H9 (cell line): ENCODE measurements around the gene HDAC5. TPM values are rescaled to one million over a fixed set of nuclear protein-coding genes. Genes with fewer than 3 reads are reported as not detected.
A peak's percentile ranks its signal among the peaks of the same experiment; 100 is the strongest.

Source experiments
- DNase-seq: peaks from one replicate; pipeline ENCODE4 v3.0.0-alpha.2; 2017
- H2AFZ ChIP-seq: one replicate; pipeline ENCODE4 v1.6.1; 2013; ENCODE audit warnings: mild to moderate bottlenecking, low read length, control low read depth, moderate library complexity
- H2AK5ac ChIP-seq: 2 replicates; pipeline ENCODE4 v1.6.1; 2013; ENCODE audit warnings: low read length, control low read depth, mixed read lengths; ENCODE audit not compliant: insufficient read length
- H2BK120ac ChIP-seq: one replicate; pipeline ENCODE4 v1.6.1; 2013; ENCODE audit warnings: low read depth, mild to moderate bottlenecking, low read length, control low read depth, inconsistent platforms; ENCODE audit not compliant: poor library complexity, severe bottlenecking
- H2BK12ac ChIP-seq: 2 replicates; pipeline ENCODE4 v1.6.1; 2013; ENCODE audit warnings: low read length, control low read depth, mixed read lengths, low read depth; ENCODE audit not compliant: insufficient read length
- H2BK15ac ChIP-seq: 2 replicates; pipeline ENCODE4 v1.6.1; 2013; ENCODE audit warnings: low read depth, low read length, control low read depth
- H2BK20ac ChIP-seq: one replicate; pipeline ENCODE4 v1.6.1; 2013; ENCODE audit warnings: low read depth, mild to moderate bottlenecking, low read length, control low read depth, inconsistent platforms; ENCODE audit not compliant: poor library complexity, severe bottlenecking
- H2BK5ac ChIP-seq: 2 replicates; pipeline ENCODE4 v1.6.1; 2013; ENCODE audit warnings: low read length, control low read depth, mixed read lengths; ENCODE audit not compliant: insufficient read length
- H3K14ac ChIP-seq: 2 replicates; pipeline ENCODE4 v1.6.1; 2013; ENCODE audit warnings: low read length, control low read depth; ENCODE audit not compliant: insufficient read depth
- H3K18ac ChIP-seq: 2 replicates; pipeline ENCODE4 v1.6.1; 2013; ENCODE audit warnings: low read depth, mild to moderate bottlenecking, mixed read lengths, low read length, control low read depth; ENCODE audit not compliant: insufficient read length
- H3K23ac ChIP-seq: 2 replicates; pipeline ENCODE4 v1.6.1; 2013; ENCODE audit warnings: low read length, control low read depth, mixed read lengths, low read depth; ENCODE audit not compliant: insufficient read length
- H3K23me2 ChIP-seq: 2 replicates; pipeline ENCODE4 v1.6.1; 2013; ENCODE audit warnings: low read depth, mild to moderate bottlenecking, mixed read lengths, low read length, control low read depth; ENCODE audit not compliant: insufficient read length, poor library complexity, severe bottlenecking
- H3K27ac ChIP-seq: 2 replicates; pipeline ENCODE4 v1.5.1; 2013; ENCODE audit warnings: low read length, control low read depth, mixed read lengths, low read depth; ENCODE audit not compliant: insufficient read length
- H3K27me3 ChIP-seq: 2 replicates; pipeline ENCODE4 v1.6.1; 2013; ENCODE audit warnings: low read length, control low read depth, inconsistent platforms; ENCODE audit not compliant: insufficient read depth
- H3K4ac ChIP-seq: 2 replicates; pipeline ENCODE4 v1.6.1; 2013; ENCODE audit warnings: low read depth, mild to moderate bottlenecking, control low read depth, inconsistent platforms, low read length, moderate library complexity
- H3K4me1 ChIP-seq: 2 replicates; pipeline ENCODE4 v1.6.1; 2013; ENCODE audit warnings: low read length, control low read depth, inconsistent platforms; ENCODE audit not compliant: insufficient read depth
- H3K4me2 ChIP-seq: 2 replicates; pipeline ENCODE4 v1.6.1; 2013; ENCODE audit warnings: low read length, control low read depth, mixed read lengths; ENCODE audit not compliant: insufficient read length, insufficient read depth
- H3K56ac ChIP-seq: 2 replicates; pipeline ENCODE4 v1.6.1; 2013; ENCODE audit warnings: low read depth, mild to moderate bottlenecking, mixed read lengths, low read length, control low read depth; ENCODE audit not compliant: insufficient read length
- H3K79me1 ChIP-seq: 2 replicates; pipeline ENCODE4 v1.6.1; 2013; ENCODE audit warnings: low read depth, mild to moderate bottlenecking, moderate library complexity, low read length, control low read depth, inconsistent platforms; ENCODE audit not compliant: insufficient read depth, poor library complexity, severe bottlenecking
- H3K79me2 ChIP-seq: 2 replicates; pipeline ENCODE4 v1.6.1; 2013; ENCODE audit warnings: low read length, control low read depth, inconsistent platforms; ENCODE audit not compliant: insufficient read depth
- H3K9ac ChIP-seq: 2 replicates; pipeline ENCODE4 v1.6.1; 2013; ENCODE audit warnings: low read length, control low read depth, mixed read lengths; ENCODE audit not compliant: insufficient read length; ENCODE audit errors: extremely low read depth
- H3K9me3 ChIP-seq: one replicate; pipeline ENCODE4 v1.6.1; 2013; ENCODE audit warnings: low read depth, low read length, inconsistent platforms; ENCODE audit not compliant: control insufficient read depth
- H3T11ph ChIP-seq: one replicate; pipeline ENCODE4 v1.6.1; 2013; ENCODE audit warnings: mild to moderate bottlenecking, low read length, control low read depth, inconsistent platforms
- H4K20me1 ChIP-seq: one replicate; pipeline ENCODE4 v1.6.1; 2013; ENCODE audit not compliant: control insufficient read depth, insufficient read length, insufficient read depth
- H4K5ac ChIP-seq: 2 replicates; pipeline ENCODE4 v1.6.1; 2013; ENCODE audit warnings: low read depth, mild to moderate bottlenecking, mixed read lengths, low read length, control low read depth; ENCODE audit not compliant: insufficient read length
- H4K8ac ChIP-seq: replicated peaks from 2 replicates; pipeline ENCODE4 v1.6.1; 2013; ENCODE audit warnings: low read length, control low read depth, mixed read lengths, low read depth; ENCODE audit not compliant: insufficient read length
- H4K91ac ChIP-seq: 2 replicates; pipeline ENCODE4 v1.6.1; 2013; ENCODE audit warnings: low read depth, mild to moderate bottlenecking, moderate library complexity, mixed read lengths, low read length, control low read depth; ENCODE audit not compliant: insufficient read length
- H3K27ac Mint-ChIP-seq, 3 experiments: 2 replicates in 2 of 3; 3 replicates in 1 of 3; pipeline ENCODE4 v1.8.0; 2020 to 2021; ENCODE audit warnings: mixed read lengths in 3 of 3, mild to moderate bottlenecking in 1 of 3, moderate library complexity in 1 of 3
- H3K27me3 Mint-ChIP-seq: 2 replicates; pipeline ENCODE4 v1.8.0; 2021; ENCODE audit warnings: low read depth, mild to moderate bottlenecking, moderate library complexity, mixed read lengths
- H3K36me3 Mint-ChIP-seq, 3 experiments: 2 replicates in 2 of 3; 3 replicates in 1 of 3; pipeline ENCODE4 v1.8.0; 2020 to 2021; ENCODE audit warnings: low read depth in 3 of 3, mixed read lengths in 3 of 3; ENCODE audit not compliant: insufficient read depth in 1 of 3
- H3K4me1 Mint-ChIP-seq, 2 experiments: 2 replicates each; pipeline ENCODE4 v1.8.0; 2020; ENCODE audit warnings: mixed read lengths in 2 of 2
- H3K4me3 Mint-ChIP-seq, 2 experiments: 2 replicates in 1 of 2; 3 replicates in 1 of 2; pipeline ENCODE4 v1.8.0; 2020 to 2021; ENCODE audit warnings: mild to moderate bottlenecking in 2 of 2, mixed read lengths in 2 of 2, moderate library complexity in 1 of 2
- H3K9me3 Mint-ChIP-seq, 2 experiments: 2 replicates in 1 of 2; 3 replicates in 1 of 2; pipeline ENCODE4 v1.8.0; 2020; ENCODE audit warnings: mild to moderate bottlenecking in 2 of 2, mixed read lengths in 2 of 2, moderate library complexity in 1 of 2
- WGBS: extraction: QIAGEN DNeasy Blood & Tissue Kit; methylation state at CpG from one replicate; pipeline ENCODE4 v1.1.7; 2013; ENCODE audit warnings: missing lambda C conversion rate, low lambda C conversion rate, mixed read lengths; ENCODE audit not compliant: insufficient read length; ENCODE audit errors: extremely low coverage; 5-methylcytosine and 5-hydroxymethylcytosine counted together
- total RNA-seq: library from RNA; stranded (reverse); gene quantifications from 2 replicates; pipeline ENCODE4 v1.2.1, GENCODE V29; 2021
- TF ChIP-seq, protein P1 (sequence below): fragments of 200-600 bp; sonication (generic); conservative IDR thresholded peaks from 3 replicates; pipeline ENCODE4 v1.8.0; 2021; ENCODE audit warnings: antibody characterized with exemption, mild to moderate bottlenecking

The HDAC5 gene
- total RNA-seq, 1 experiment from 2014 or later: 39.5 TPM

GRCh38 chr17:44084921-44085320, 38.5 kb downstream of the HDAC5 start:
- H3K23me2 ChIP-seq: peaks cover 6% of the 10 kb centered on the region
- no peak overlapping the region for H3K9ac ChIP-seq
- no peak overlapping the region for H2BK120ac ChIP-seq
- Mint-ChIP-seq H3K4me3 (peak overlapping the region in 1 of 2 experiments; percentile 40; a peak in 1 of 5 replicates), H3K27ac (peak overlapping the region; percentile 57 to 76 (median 74); a peak in 4 of 7 replicates), H3K4me1 (peaks cover 39 to 46% of the 10 kb centered on the region in 2 experiments), H3K9me3 (no peaks in the 10 kb centered on the region), H3K36me3 (peaks cover 30 to 55% (median 55%) of the 10 kb centered on the region in 3 experiments; a peak in 6 of 7 replicates), H3K27me3 (peaks cover 3% of the 10 kb centered on the region)
- no peak overlapping the region for H3K4ac ChIP-seq
- H3K79me2 ChIP-seq: no peaks in the 10 kb centered on the region
- H3K4me2 ChIP-seq: no peak overlapping the region
- no peaks in the 10 kb centered on the region for H3K79me1 ChIP-seq
- no peak overlapping the region for H3T11ph ChIP-seq
- no peaks in the 10 kb centered on the region for H4K20me1 ChIP-seq
- H2BK15ac ChIP-seq: no peak overlapping the region
- no peaks in the 10 kb centered on the region for H3K27me3 ChIP-seq
- H2AFZ ChIP-seq: no peak overlapping the region
- no peak overlapping the region for H3K23ac ChIP-seq
- H4K8ac ChIP-seq: no peak overlapping the region
- H3K27ac ChIP-seq: no peak overlapping the region
- no peak overlapping the region for H3K56ac ChIP-seq
- no peak overlapping the region for H3K18ac ChIP-seq
- no peak overlapping the region for H2BK12ac ChIP-seq
- no peak overlapping the region for H2BK5ac ChIP-seq
- no peak overlapping the region for H3K14ac ChIP-seq
- H3K4me1 ChIP-seq: no peaks in the 10 kb centered on the region
- DNase-seq: no peak
- no peak overlapping the region for H4K5ac ChIP-seq
- no CpG with 5 or more reads among the region's 7 CpGs for WGBS
- TF ChIP-seq, protein P1, sequence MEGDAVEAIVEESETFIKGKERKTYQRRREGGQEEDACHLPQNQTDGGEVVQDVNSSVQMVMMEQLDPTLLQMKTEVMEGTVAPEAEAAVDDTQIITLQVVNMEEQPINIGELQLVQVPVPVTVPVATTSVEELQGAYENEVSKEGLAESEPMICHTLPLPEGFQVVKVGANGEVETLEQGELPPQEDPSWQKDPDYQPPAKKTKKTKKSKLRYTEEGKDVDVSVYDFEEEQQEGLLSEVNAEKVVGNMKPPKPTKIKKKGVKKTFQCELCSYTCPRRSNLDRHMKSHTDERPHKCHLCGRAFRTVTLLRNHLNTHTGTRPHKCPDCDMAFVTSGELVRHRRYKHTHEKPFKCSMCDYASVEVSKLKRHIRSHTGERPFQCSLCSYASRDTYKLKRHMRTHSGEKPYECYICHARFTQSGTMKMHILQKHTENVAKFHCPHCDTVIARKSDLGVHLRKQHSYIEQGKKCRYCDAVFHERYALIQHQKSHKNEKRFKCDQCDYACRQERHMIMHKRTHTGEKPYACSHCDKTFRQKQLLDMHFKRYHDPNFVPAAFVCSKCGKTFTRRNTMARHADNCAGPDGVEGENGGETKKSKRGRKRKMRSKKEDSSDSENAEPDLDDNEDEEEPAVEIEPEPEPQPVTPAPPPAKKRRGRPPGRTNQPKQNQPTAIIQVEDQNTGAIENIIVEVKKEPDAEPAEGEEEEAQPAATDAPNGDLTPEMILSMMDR: no peak
- H2BK20ac ChIP-seq: no peak overlapping the region
- no peaks in the 10 kb centered on the region for H3K9me3 ChIP-seq
- no peak overlapping the region for H2AK5ac ChIP-seq
- H4K91ac ChIP-seq: no peak overlapping the region
